ENCODE results near the gene GNG12.

DNA sequence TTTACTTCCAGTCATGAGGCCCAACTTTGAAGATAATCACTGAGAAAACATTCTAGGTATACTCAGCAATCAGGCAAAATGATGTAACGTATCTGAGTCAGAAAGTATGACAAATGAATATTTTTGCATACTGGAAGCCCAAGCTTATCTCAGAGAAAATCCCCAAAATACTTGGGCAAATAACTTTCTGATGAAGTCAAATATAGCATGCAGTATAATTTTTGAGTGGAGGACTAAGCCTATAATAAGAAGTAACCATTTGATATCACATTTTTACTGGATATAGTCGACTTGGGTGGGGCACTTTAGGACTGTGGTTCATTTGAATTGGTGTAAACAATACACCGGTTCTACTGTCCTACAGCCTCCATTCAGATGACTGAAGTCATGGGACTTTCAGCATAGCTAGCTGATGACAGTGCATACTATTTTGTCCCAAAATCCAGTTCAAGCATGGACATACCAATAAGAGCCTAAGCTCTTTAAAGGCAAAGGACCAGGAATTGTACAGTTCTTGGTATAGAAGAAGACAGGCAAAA, 150.5 kb downstream of the GNG12 start:
- TF ChIP-seq, protein P1, sequence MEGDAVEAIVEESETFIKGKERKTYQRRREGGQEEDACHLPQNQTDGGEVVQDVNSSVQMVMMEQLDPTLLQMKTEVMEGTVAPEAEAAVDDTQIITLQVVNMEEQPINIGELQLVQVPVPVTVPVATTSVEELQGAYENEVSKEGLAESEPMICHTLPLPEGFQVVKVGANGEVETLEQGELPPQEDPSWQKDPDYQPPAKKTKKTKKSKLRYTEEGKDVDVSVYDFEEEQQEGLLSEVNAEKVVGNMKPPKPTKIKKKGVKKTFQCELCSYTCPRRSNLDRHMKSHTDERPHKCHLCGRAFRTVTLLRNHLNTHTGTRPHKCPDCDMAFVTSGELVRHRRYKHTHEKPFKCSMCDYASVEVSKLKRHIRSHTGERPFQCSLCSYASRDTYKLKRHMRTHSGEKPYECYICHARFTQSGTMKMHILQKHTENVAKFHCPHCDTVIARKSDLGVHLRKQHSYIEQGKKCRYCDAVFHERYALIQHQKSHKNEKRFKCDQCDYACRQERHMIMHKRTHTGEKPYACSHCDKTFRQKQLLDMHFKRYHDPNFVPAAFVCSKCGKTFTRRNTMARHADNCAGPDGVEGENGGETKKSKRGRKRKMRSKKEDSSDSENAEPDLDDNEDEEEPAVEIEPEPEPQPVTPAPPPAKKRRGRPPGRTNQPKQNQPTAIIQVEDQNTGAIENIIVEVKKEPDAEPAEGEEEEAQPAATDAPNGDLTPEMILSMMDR (IDR thresholded peaks at IDR 0.05): no peak
- no peak for TF ChIP-seq SMAD4 (CRISPR knock-in tag; IDR thresholded peaks at IDR 0.05)
- no peak for TF ChIP-seq NR3C1 (CRISPR knock-in tag; conservative IDR thresholded peaks at IDR 0.05; ENCODE audit: low read depth)
- TF ChIP-seq CREB1 (CRISPR knock-in tag; IDR thresholded peaks at IDR 0.05): no peak
- TF ChIP-seq ZNF396 (CRISPR knock-in tag; IDR thresholded peaks at IDR 0.05; ENCODE audit: borderline replicate concordance): no peak
- no peak for TF ChIP-seq ZNF416 (CRISPR knock-in tag; IDR thresholded peaks at IDR 0.05)
- TF ChIP-seq, protein P2, sequence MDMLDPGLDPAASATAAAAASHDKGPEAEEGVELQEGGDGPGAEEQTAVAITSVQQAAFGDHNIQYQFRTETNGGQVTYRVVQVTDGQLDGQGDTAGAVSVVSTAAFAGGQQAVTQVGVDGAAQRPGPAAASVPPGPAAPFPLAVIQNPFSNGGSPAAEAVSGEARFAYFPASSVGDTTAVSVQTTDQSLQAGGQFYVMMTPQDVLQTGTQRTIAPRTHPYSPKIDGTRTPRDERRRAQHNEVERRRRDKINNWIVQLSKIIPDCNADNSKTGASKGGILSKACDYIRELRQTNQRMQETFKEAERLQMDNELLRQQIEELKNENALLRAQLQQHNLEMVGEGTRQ (CRISPR knock-in tag; IDR thresholded peaks at IDR 0.05): no peak
- TF ChIP-seq CBFB (CRISPR knock-in tag; IDR thresholded peaks at IDR 0.05; ENCODE audit: low read depth): no peak
